Gastroesophageal sphincter (tissue), 4 donors: ENCODE results near the gene METTL6. TPM values are rescaled to one million over a fixed set of nuclear protein-coding genes. Genes with fewer than 3 reads are reported as not detected.
"Not testable (repeated sequence)": the region's sequence is repeated elsewhere in the genome, so short reads cannot be mapped to it uniquely, and the experiment has no call there.

Experiments used
- ATAC-seq: fragments of 150-250 bp; one replicate; pipeline ENCODE4 v1.9.1; 2016; ENCODE audit warnings: mild to moderate bottlenecking, moderate library complexity
- H3K27ac ChIP-seq, 4 donors: fragments of 200-600 bp; sonication (generic) in 3 of 4; 1 replicate in 3 of 4; 2 replicates in 1 of 4; pipeline ENCODE4 v1.5.1; 2016 to 2019
- H3K27me3 ChIP-seq: fragments of 200-600 bp; sonication (generic); one replicate; pipeline ENCODE4 v1.5.1; 2019
- H3K36me3 ChIP-seq, 2 donors: fragments of 200-600 bp; sonication (generic); one replicate each; pipeline ENCODE4 v1.5.1; 2019; ENCODE audit warnings: control low read depth in 1 of 2
- H3K4me1 ChIP-seq, 3 donors: fragments of 200-600 bp; sonication (generic); 1 replicate in 2 of 3; 2 replicates in 1 of 3; pipeline ENCODE4 v1.5.1; 2016 to 2019; ENCODE audit warnings: control low read depth in 2 of 3
- H3K4me3 ChIP-seq, 2 donors: fragments of 200-600 bp; sonication (generic); one replicate each; pipeline ENCODE4 v1.5.1; 2019; ENCODE audit warnings: mild to moderate bottlenecking in 1 of 2, moderate library complexity in 1 of 2
- H3K9me3 ChIP-seq, 3 donors: fragments of 200-600 bp; sonication (generic); one replicate each; pipeline ENCODE4 v1.5.1; 2017 to 2019; ENCODE audit warnings: control low read depth in 2 of 3
- EP300 ChIP-seq: sonication (generic); formaldehyde crosslinking; IDR thresholded peaks from one replicate; pipeline ENCODE4 v1.6.1; 2017; ENCODE audit warnings: antibody characterized with exemption, mild to moderate bottlenecking
- POLR2A ChIP-seq, 2 donors: fragments of 450-650 bp; IDR thresholded peaks; one replicate each; pipeline ENCODE4 v1.6.1; 2017; ENCODE audit warnings: antibody characterized with exemption in 2 of 2, mild to moderate bottlenecking in 2 of 2, moderate library complexity in 1 of 2
- POLR2AphosphoS5 ChIP-seq: sonication (generic); formaldehyde crosslinking; IDR thresholded peaks from one replicate; pipeline ENCODE4 v1.6.1; 2017; ENCODE audit warnings: antibody characterized with exemption
- WGBS, 2 donors: methylation state at CpG; one replicate each; pipeline ENCODE4 v1.1.5; 2018; ENCODE audit warnings: low coverage in 1 of 2; 5-methylcytosine and 5-hydroxymethylcytosine counted together
- total RNA-seq, 4 donors: library from RNA; depleted of rRNA; stranded (reverse); fragments of >200 nt; gene quantifications; one replicate each; pipeline ENCODE4 v1.1.0, GENCODE V29; 2016
- TF ChIP-seq, protein P1 (sequence below), 4 experiments: fragments of 200-600 bp in 2 of 4; fragments of 450-650 bp in 2 of 4; sonication (generic) in 1 of 4; IDR thresholded peaks; one replicate each; pipeline ENCODE4 v1.5.1; 2017 to 2019; ENCODE audit warnings: antibody characterized with exemption in 4 of 4, mild to moderate bottlenecking in 2 of 4, moderate library complexity in 2 of 4

The METTL6 gene
- total RNA-seq, 4 donors from 2014 or later: 9.0 to 17.1 (median 11.7) TPM

DNA sequence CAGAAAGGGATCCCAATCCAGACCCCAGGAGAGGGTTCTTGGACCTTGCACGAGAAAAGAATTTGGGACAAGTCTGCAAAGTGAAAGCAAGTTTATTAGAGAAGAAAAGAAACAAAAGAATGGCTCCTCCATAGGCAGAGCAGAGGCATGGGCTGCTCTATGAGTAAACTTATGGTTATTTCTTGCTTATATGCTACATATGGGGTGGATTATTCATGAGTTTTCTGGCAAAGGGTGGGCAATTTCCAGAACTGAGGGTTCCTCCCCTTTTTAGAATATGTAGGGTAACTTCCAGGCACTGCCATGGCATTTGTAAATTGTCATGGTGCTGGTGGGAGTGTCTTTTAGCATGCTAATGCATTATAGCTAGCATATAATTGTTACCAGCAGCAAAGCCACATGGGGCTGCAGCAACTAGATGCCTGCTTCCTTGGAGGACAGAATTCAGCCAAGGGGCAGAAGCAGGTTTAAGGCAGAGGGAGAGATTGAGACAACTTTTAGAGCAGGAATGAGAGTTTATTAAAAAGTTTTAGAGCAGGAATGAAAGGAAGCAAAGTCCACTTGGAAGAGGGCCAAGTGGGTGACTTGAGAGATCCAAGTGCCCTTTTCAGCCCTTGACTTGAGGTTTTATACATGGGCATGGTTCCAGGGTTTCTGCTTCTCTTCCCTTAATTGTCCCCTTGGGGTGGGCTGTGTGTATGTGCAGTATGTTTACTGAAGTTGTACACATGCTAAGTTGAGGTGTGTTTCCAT is 41.3 kb downstream of the METTL6 start:
- H3K4me3 ChIP-seq: no peak overlapping the region
- no peaks in the 10 kb centered on the region for H3K36me3 ChIP-seq
- H3K4me1 ChIP-seq: no peaks in the 10 kb centered on the region
- TF ChIP-seq POLR2AphosphoS5 (no peak), POLR2A (IDR thresholded peaks at IDR 0.05) (no peak), EP300 (no peak)
- TF ChIP-seq, protein P1, sequence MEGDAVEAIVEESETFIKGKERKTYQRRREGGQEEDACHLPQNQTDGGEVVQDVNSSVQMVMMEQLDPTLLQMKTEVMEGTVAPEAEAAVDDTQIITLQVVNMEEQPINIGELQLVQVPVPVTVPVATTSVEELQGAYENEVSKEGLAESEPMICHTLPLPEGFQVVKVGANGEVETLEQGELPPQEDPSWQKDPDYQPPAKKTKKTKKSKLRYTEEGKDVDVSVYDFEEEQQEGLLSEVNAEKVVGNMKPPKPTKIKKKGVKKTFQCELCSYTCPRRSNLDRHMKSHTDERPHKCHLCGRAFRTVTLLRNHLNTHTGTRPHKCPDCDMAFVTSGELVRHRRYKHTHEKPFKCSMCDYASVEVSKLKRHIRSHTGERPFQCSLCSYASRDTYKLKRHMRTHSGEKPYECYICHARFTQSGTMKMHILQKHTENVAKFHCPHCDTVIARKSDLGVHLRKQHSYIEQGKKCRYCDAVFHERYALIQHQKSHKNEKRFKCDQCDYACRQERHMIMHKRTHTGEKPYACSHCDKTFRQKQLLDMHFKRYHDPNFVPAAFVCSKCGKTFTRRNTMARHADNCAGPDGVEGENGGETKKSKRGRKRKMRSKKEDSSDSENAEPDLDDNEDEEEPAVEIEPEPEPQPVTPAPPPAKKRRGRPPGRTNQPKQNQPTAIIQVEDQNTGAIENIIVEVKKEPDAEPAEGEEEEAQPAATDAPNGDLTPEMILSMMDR (IDR thresholded peaks at IDR 0.05): no peak
- WGBS, 2 donors: 92% methylated on average over 1 of the region's 1 CpG; no CpG with 5 or more reads in 1 of the 2 donors
- H3K27me3 ChIP-seq: no peaks in the 10 kb centered on the region
- peaks cover 0 to 15% (median 0%) of the 10 kb centered on the region in 3 donors for H3K9me3 ChIP-seq
- H3K27ac ChIP-seq: no peak overlapping the region
- ATAC-seq: no peak

DNA sequence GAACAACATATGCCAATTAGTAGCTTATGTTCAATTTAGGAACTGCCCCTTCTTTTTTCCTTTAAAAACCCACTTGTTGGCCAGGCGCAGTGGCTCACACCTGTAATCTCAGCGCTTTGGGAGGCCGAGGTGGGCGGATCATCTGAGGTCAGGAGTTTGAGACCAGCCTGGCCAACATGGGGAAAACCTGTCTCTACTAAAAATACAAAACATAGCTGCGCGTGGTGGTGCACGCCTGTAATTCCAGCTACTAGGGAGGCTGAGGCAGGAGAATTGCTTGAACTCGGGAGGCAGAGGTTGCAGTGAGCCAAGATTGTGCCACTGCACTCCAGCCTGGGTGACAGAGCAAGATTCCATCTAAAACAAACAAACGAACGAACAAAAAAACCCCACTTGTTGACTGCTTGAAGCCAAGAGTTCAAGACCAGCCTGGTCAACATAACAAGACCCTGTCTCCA is 42.1 kb downstream of the METTL6 start:
- H3K27me3 ChIP-seq, H3K4me1 ChIP-seq, ATAC-seq, H3K36me3 ChIP-seq, H3K4me3 ChIP-seq, H3K27ac ChIP-seq: not testable (repeated sequence)
- 67 to 75% methylated on average over 3 to 5 of the region's 10 CpGs for whole genome bisulfite sequencing, 2 donors
- peaks cover 0 to 15% (median 0%) of the 10 kb centered on the region in 3 donors for H3K9me3 ChIP-seq

DNA sequence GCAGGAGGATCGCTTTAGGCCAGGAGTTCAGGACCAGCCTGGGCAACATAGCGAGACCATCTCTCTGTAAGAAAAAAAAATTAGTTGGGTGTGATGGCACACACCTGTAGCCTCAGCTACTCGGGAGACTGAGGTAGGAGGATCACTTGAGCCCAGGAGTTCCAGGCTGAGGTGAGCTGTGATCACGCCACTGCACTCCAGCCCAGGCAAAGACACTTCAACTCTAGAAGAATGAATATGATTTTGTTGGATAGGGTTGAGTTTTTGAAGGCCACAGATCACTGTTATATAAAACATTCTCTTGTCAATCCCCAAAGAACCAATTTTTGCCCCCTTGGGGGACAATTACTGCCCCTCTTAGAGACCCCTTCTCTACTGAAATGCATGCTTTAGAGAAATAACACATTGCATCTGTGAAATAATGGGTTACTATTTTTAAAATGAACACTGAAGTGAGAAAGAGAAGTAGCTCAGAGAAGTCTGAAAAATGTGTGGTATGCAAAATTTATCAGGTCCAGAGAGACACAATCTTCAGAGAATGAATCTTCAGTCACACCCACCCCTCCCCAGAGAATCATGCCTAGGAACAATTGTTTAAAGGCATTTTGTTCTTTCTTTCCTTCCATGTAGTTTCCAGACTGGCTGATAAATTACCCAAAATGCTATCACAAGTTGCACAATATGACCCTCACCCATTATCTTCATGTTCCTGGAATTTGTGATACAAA is 42.7 kb downstream of the METTL6 start:
- no peaks in the 10 kb centered on the region for H3K36me3 ChIP-seq
- H3K4me1 ChIP-seq: no peaks in the 10 kb centered on the region
- no peak overlapping the region for H3K27ac ChIP-seq
- ATAC-seq: no peak
- TF ChIP-seq EP300: no peak
- TF ChIP-seq, protein P1 (IDR thresholded peaks at IDR 0.05): no peak
- TF ChIP-seq POLR2AphosphoS5: no peak
- no peak for TF ChIP-seq POLR2A (IDR thresholded peaks at IDR 0.05)
- H3K27me3 ChIP-seq: no peaks in the 10 kb centered on the region
- 79 to 86% methylated on average over 2 to 4 of the region's 4 CpGs for WGBS, 2 donors
- peaks cover 0 to 15% (median 0%) of the 10 kb centered on the region in 3 donors for H3K9me3 ChIP-seq
- H3K4me3 ChIP-seq: no peak overlapping the region

DNA sequence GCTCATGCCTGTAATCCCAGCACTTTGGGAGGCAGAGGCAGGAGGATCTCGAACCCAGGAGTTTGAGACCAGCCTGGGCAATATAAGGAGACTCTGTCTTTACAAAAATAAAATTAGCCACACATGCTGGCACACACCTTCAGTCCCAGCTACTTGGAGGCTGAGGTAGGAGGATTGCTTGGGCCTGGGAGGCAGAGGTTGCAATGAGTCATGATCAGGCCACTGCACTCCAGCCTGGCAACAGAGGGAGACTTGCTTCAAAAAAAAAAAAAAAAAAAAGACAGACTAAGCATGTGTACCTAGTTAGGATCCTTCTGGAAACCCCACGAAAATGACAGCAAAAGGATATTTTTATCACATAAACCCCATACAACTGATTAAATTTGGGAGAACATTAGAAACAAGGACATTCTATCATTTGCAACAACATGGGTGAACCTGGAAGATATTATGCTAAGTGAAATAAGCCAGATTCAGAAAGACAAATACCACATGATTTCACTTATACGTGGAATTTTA is 44.9 kb downstream of the METTL6 start:
- WGBS, 2 donors: 50 to 70% methylated on average over 2 to 3 of the region's 3 CpGs
- no peak for ATAC-seq
- H3K36me3 ChIP-seq: no peaks in the 10 kb centered on the region
- H3K4me3 ChIP-seq: no peak overlapping the region
- H3K4me1 ChIP-seq: no peaks in the 10 kb centered on the region
- no peaks in the 10 kb centered on the region for H3K27me3 ChIP-seq
- TF ChIP-seq POLR2A (IDR thresholded peaks at IDR 0.05): no peak
- TF ChIP-seq, protein P1 (IDR thresholded peaks at IDR 0.05): no peak
- TF ChIP-seq POLR2AphosphoS5: no peak
- TF ChIP-seq EP300: no peak
- peaks cover 0 to 15% (median 0%) of the 10 kb centered on the region in 3 donors for H3K9me3 ChIP-seq
- H3K27ac ChIP-seq: no peak overlapping the region

DNA sequence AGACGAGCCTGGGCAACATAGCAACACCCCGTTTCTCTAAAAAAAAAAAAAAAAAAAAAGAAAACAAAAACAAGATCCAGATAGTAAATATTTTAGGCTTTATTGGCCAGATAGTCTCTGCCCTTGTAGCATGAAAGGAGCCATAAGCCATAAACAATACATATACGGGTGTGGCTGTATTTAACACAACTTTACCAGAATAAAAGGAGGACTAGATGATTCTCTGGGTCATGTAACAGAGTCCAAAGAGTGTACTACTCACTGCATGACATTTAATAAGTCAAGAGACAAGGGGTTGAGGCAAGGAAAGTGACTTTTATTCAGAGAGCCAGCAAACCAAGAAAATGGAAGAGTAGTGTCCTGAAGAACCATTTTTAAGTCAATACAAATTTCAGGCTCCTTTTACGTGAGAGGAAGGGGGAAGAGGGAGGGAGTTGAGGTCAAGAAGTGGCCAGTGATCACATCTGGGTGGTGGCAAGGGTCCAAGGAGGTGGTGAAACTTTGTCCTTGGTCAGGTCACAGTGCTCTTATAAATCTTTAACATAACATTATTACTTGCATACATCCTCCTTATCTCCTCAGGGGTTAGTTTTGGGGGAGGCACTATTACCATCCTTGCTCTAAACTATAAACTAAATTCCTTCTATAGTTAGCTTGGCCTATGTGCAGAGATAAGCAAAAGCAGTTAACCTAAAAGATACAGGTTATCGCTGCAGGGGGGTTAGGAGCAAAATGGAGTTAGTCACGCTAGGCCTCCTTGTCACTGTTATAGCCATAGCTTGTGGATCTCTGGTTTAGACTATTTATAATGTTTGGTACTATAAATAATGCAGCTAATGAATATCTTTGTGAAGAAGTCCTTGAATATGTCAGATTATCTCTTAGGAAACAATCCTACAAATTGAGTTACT is 46.1 kb downstream of the METTL6 start:
- TF ChIP-seq POLR2A (IDR thresholded peaks at IDR 0.05) (no peak), EP300 (no peak), POLR2AphosphoS5 (no peak)
- TF ChIP-seq, protein P1 (IDR thresholded peaks at IDR 0.05): no peak
- H3K36me3 ChIP-seq: no peaks in the 10 kb centered on the region
- H3K4me1 ChIP-seq: no peaks in the 10 kb centered on the region
- no peaks in the 10 kb centered on the region for H3K27me3 ChIP-seq
- ATAC-seq: no peak
- WGBS, 2 donors: 72 to 74% methylated on average over 5 to 6 of the region's 6 CpGs
- H3K4me3 ChIP-seq: no peak overlapping the region
- H3K27ac ChIP-seq: no peak overlapping the region
- H3K9me3 ChIP-seq: peaks cover 0 to 8% (median 0%) of the 10 kb centered on the region in 3 donors
